Measurements from ENCODE around the gene SPEM1. TPM values are rescaled to one million over a fixed set of nuclear protein-coding genes. Genes with fewer than 3 reads are reported as not detected.
A peak's percentile ranks its signal among the peaks of the same experiment; 100 is the strongest.

Gene SPEM1
- total RNA-seq, 4 donors from 2014 or later = not detected

DNA sequence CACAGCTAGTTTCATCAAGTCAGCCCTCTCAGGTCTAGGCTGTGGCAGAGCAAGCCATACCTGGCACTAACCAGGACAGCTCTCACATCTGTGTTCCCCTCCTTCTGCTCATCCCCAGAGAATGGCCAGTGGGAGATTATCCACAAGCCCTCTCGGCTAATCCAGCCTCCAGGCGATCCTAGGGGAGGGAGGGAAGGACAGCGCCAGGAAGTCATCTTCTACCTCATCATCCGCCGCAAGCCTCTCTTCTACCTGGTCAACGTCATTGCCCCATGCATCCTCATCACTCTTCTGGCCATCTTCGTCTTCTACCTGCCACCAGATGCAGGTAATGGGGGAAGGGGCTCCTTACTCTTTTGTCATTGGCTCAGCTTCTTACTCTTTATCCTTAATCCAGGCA lies 28.3 kb downstream of the SPEM1 start:
- intact Hi-C loops (cut with DNase I; ENCODE audit: low total_unique reads) = no loop called here
- no peak for TF ChIP-seq POLR2A (IDR thresholded peaks at IDR 0.05)
- TF ChIP-seq, protein P1, sequence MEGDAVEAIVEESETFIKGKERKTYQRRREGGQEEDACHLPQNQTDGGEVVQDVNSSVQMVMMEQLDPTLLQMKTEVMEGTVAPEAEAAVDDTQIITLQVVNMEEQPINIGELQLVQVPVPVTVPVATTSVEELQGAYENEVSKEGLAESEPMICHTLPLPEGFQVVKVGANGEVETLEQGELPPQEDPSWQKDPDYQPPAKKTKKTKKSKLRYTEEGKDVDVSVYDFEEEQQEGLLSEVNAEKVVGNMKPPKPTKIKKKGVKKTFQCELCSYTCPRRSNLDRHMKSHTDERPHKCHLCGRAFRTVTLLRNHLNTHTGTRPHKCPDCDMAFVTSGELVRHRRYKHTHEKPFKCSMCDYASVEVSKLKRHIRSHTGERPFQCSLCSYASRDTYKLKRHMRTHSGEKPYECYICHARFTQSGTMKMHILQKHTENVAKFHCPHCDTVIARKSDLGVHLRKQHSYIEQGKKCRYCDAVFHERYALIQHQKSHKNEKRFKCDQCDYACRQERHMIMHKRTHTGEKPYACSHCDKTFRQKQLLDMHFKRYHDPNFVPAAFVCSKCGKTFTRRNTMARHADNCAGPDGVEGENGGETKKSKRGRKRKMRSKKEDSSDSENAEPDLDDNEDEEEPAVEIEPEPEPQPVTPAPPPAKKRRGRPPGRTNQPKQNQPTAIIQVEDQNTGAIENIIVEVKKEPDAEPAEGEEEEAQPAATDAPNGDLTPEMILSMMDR (IDR thresholded peaks at IDR 0.05) = no peak
- no peak overlapping the region for H3K4me3 ChIP-seq (ENCODE audit: low read depth, poor library complexity, severe bottlenecking)
- DNase-seq (ENCODE audit: low spot score in 2 of 2) = peak in 1 of 2 donors; percentile 61
- WGBS, 2 donors = 91 to 93% methylated on average over 7 of the region's 7 CpGs

DNA sequence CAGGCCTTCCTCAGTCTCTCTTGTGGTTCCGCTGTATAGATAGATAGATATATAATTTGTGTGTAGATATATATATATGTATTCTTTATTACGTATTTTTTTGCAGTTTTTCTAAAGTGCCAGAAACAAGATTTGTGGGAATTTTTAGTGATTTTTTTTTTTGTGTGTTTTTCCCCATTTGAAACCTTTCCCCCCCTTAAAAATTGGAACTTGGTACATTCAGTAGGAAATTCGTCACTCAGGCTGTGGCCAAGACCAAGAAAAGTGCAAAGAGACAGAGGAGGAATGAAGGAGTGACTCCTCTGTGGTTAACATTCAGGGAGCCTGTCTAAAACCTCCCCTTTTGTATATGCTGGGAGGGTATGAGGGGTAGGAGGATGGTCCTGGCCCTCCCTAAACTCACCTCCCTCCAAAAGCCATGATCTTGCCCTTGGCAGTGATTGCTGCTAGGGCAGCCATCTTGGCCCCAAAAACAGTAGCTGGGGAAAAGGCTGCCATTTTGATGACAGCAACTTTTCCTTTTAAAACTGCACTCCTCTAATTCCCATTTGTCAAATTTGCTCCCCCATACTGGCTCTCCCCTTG lies 39.9 kb downstream of the SPEM1 start:
- 74% methylated on average over 3 of the region's 3 CpGs for WGBS, 2 donors
- TF ChIP-seq, protein P1 (IDR thresholded peaks at IDR 0.05) = no peak
- no peak for TF ChIP-seq POLR2A (IDR thresholded peaks at IDR 0.05)
- no peak for DNase-seq (ENCODE audit: low spot score in 2 of 2)
- intact Hi-C loops (cut with DNase I; ENCODE audit: low total_unique reads) = no loop called here
- H3K4me3 ChIP-seq (ENCODE audit: low read depth, poor library complexity, severe bottlenecking) = no peak overlapping the region

DNA sequence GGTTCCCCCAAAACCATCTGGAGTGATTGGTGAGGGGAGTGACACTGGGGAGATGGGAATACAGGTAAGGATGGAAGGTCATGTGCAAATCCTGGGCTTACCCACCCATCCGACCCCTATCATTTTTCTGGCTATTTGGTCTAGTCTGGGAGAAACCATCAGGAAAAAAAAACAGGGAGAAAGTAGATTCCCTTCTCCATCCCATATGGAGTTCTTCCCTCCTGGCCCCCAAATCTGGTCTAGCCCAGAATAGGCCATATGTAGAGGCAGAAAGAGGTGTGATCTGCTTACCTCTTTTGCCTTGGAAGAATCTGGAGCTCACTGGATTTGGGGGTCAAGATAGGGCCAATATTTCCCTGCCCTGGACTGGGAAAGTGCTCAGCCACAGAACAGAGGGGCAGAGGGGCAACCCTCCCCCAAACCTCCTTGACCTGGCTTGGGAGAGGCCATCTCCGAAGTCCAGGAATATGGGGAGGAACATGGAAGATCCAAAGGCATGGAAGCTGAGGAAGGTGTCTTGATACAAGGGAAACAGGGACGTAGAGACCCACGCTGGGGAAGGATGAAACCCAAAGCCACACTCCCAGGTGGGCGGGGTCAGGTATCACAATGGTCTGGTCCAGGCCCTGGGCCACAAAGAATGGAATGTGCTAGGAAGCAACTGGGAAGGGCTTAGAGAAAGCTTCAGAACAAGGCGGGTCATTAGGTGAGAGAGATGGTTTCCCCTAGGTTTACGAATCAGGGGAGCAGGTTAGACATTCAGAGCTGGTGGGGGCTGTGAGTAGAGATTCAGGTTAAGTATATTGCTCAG lies 40.9 kb downstream of the SPEM1 start:
- 93 to 98% methylated on average over 7 of the region's 7 CpGs for WGBS, 2 donors
- no peak for DNase-seq (ENCODE audit: low spot score in 2 of 2)
- H3K4me3 ChIP-seq (ENCODE audit: low read depth, poor library complexity, severe bottlenecking) = no peak overlapping the region
- TF ChIP-seq, protein P1 (IDR thresholded peaks at IDR 0.05) = no peak
- TF ChIP-seq POLR2A (IDR thresholded peaks at IDR 0.05) = no peak
- intact Hi-C loops (cut with DNase I; ENCODE audit: low total_unique reads) = no loop called here

DNA sequence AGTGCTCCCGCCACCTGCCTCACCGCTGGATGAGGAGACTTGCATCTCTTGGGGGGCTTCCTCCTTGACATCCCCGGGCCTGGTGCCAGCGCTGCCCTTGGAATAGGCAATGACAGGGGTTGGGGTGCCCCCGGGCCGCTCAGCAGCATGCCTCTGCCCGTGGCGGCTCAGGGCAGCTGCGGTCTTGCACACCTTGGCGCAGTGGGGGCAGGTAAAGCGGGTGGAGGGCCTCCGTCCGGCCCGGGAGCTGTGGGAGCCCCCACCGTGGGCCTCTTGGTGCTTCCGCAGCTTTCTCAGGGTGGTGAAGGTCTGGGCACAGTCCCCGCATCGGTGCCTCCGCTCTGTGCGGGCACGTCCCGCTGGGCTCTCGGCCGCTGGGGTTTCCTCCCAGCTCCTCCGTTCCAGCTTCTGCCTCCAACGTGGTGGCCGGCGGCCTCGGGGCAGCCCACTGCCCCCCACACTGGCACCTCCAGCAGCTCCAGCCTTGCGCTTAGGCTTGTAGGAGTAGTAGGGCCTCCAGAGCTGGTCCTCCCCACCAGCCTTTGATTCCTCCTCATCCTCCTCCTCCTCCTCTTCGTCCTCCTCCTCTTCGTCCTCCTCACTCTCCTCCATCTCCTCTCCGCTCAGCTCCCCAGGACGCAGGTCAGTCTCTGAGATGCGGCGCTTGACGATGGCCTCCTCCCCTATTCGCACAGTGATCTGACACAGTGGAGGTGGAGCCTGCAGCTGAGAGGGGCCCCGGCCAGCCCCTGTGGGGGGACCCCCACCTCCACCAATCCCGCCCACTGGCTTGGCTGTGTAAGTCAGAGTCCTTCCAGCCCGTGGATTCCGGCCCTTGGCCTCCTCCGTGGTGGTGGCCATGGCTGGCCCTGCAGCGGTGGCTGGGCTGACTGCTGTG lies 42.6 kb downstream of the SPEM1 start:
- intact Hi-C loops (cut with DNase I; ENCODE audit: low total_unique reads) = no loop called here
- TF ChIP-seq, protein P1 (IDR thresholded peaks at IDR 0.05) = no peak
- no peak for TF ChIP-seq POLR2A (IDR thresholded peaks at IDR 0.05)
- 84 to 87% methylated on average over 21 to 31 of the region's 44 CpGs for WGBS, 2 donors
- H3K4me3 ChIP-seq (ENCODE audit: low read depth, poor library complexity, severe bottlenecking) = no peak overlapping the region
- DNase-seq (ENCODE audit: low spot score in 2 of 2) = no peak

DNA sequence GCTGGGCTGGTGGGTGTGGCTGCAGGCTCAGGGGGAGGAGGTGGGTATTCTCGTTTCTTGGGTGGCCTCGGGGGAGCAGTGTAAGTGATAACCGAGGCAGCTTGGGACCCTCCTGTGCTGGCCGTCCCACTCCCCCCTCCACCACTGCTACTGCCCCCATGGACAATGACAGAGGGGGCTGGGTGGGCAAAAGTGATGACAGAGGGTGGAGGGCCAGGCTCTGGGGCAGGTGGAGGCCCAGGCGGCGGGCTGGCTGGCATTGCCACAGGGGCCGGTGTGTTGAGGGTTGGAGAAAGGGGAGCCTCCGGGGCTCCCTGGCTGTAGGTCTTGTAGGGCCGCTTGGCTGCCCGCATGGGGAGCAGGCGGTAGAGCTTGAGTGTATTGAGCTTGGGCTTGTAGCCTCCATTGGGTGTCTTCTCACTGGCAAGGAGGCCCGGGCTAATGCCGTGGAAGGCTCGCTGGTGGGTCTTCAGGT lies 43.3 kb downstream of the SPEM1 start:
- intact Hi-C loops (cut with DNase I; ENCODE audit: low total_unique reads) = no loop called here
- WGBS, 2 donors = 86 to 87% methylated on average over 12 to 14 of the region's 14 CpGs
- TF ChIP-seq POLR2A (IDR thresholded peaks at IDR 0.05) = no peak
- TF ChIP-seq, protein P1 (IDR thresholded peaks at IDR 0.05) = no peak
- DNase-seq (ENCODE audit: low spot score in 2 of 2) = no peak
- H3K4me3 ChIP-seq (ENCODE audit: low read depth, poor library complexity, severe bottlenecking) = no peak overlapping the region
